GM21447 (cell line): ENCODE results near the gene MCRIP2.

Source experiments
- ATAC-seq: cut with Tn5 transposase; IDR thresholded peaks from one replicate; pipeline ENCODE4 v1.9.1; 2021; ENCODE audit not compliant: unreplicated experiment

MCRIP2 gene

DNA sequence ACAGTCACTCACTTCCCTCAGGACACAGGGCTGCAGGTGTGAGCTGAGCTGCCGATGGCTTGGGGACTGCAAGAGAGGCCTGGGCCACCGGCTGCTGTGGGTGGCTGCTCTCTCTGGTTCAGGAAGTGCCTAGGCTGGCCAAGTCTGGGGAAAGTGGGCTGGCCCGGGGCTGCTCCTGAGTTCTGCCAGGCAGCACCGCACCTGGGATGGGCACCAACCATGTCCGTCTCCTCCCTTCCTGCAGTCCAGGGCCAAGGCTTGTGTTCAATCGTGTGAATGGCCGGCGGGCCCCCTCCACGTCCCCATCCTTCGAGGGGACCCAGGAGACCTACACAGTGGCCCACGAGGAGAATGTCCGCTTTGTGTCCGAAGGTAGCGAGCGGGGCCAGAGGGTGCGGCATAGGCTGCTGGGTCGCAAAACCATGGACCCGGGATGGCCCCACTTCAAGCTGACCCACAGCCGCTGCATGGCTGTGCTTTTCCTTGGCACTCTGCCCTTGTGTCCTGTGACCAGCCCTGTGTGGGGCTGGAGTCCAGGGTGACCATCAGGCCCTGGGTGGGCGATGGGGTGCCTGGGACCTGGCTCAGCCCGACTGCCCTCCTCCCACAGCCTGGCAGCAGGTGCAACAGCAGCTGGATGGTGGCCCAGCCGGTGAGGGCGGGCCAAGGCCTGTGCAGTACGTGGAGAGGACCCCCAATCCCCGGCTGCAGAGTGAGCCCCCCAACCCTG, 5.7 kb downstream of the MCRIP2 start:
- ATAC-seq: no peak

DNA sequence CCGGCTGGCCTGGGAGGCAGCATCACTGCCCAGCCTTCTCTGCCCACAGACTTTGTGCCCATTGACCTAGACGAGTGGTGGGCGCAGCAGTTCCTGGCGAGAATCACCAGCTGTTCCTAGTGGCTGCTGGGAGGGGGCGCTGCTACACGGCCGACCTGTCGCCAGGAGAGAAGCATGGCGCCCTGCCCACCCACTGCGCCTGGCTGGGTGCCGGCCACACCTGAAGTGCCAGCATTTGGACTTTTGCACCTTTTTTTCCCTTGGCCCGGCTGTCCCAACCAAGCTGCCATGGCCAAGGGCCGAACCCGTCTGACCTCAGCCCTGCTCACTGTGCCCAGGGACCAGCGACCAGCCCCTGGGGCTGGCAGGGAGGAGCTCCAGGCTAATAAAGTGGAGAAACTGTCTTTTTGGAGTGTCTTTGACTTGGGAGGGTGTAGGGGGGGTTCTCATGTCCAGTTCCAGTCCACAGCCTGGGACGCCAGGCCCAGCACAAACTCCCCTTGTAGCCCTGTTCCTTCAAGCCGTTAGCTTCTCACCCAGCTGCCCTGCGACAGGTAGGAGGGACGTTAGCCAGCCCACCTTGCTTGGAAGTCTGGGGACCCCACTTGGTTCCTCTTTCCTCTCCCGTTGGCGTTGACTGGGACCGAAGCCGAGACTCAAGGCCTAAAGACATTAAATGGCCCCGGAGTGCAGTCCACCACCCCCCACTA, 6.6 kb downstream of the MCRIP2 start:
- no peak for ATAC-seq

DNA sequence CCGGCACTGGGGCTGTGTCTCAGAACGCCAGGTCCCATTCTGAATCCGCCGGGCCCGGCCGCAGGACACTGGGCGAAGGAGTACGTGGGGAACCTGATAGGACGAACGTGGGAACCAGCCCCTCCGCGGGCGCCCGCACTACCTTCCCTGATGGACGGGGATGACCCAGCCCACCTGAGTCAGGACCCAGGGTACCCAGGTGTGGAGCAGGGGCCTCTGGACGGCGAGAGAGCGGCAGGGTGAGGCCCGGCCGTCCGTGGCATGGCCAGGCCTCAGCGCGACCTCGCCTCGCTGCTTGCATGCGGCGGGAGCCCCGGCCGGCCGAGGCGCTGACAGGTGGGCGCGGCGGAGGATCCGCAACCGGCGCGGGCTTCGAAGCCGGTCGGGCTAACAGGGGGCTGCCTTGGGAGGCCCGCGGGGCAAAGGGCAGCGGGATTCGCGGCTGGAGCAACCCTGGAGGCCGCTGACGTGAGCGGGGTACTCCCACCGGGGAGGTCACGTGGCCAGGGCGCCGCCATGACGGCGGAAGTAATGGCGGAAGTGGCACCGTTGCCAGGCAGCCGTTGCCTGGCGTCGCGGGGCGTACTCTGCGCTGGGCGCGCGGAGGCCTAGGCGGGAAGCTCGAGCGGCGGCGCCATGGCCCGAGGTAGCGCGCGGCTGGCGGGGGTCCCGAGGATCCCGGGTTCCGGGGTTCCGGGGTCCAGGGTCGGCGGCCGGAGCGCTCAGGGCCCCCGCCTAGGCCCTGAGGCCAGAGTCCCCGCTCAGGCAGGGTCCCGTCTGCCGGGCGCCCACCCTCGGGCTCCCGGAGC, 7.4 kb downstream of the MCRIP2 start, which contains the start of gene WDR90:
TSS of gene WDR90 (plus strand) at position 585 of the 809 bp plus-strand sequence. CDS start at position 637, 52 bp downstream.
- peak; percentile 60 for ATAC-seq

DNA sequence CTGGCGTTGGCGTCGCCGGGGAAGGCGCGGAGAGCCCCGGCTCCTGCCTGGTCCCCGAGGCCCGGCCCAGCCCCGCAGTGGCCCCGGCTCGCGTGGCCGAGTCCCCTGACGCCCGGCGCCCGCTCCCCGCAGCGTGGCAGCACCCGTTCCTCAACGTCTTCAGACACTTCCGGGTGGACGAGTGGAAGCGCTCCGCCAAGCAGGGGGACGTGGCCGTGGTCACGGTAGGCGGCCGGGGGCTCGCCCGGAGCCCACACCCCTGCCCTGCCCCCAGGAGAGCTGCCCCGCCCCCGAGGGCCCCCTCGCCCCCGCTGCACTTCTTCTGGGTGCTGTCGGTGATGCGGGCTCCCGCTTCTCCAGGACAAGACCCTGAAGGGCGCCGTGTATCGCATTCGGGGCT, 8.0 kb downstream of the MCRIP2 start:
- ATAC-seq: no peak

DNA sequence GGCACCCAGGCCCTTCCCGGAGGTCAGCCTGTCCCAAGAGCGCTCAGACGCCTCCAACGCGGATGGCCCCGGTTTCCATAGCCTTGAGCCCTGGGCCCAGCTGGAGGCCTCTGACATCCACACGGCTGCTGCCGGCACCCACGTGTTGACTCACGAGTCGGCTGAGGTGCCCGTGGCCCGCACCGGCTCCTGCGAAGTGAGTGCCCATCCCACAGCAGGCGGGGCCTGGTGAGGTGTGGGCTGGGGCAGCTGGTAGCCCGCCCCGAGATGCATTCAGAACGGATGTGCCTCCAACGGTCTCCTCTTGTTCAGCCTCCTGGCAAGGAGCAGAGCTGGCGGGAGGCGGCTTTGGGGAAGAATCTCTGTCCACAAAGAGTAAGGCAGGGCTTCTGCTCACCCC, 10.2 kb downstream of the MCRIP2 start:
- no peak for ATAC-seq

DNA sequence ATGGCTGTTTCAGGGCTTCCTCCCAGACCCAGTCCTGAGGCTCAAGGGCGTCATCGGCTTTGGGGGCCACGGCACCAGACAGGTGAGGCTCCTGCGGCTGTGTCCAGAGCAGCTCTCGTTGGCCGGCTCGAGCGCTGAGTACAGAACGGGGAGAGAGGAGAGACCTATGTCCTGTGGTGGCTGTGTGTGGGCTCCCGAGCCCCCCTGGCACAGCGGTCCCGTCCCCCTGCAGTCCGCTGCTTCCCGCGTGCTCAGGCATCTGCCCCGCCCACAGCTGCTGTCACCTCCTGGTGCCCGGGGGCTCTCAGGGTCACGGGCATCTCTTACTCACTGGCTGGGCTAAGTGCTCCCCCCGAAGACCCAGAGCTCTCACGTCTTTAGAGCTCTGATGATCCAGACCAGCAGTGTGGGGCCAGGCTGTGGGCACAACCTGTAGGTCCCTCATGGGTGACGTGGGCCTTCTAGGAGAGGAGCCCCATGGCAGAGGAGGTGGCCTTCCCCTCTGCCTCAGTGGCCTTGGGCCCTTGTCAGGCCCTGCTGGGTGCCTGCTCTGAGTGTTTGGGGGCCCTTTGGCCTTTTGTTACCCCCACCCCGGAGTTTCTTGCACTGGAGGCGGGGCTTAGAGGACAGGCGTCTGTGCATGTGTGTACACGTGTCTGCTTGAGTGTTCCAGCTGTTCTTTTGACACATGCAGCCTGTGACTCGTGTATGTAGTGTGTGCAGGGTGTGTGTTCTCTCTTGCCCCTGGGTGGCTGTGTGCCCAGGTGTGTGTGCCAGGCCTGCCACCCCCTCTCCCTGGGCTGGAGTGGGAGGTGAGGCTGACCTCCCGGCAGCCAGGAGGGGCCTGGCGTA, 11.1 kb downstream of the MCRIP2 start:
- no peak for ATAC-seq

DNA sequence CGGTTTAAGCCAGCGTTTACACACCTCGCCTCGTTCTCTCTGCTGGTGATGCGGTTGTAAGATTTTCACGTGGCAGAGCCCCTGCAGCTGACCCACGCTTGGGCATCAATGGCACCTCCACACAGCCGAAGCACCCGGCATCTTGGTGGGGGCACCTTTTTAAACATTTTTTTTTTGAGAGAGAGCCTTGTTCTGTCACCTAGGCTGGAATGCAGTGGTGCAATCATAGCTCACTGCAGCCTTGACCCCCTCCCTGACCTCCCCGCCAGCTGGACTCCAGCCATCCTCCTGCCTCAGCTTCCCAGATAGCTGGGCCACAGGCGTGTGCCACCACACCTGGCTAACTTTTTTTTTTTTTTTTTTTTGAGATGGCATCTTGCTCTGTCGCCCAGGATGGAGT, 12.4 kb downstream of the MCRIP2 start:
- no peak for ATAC-seq

DNA sequence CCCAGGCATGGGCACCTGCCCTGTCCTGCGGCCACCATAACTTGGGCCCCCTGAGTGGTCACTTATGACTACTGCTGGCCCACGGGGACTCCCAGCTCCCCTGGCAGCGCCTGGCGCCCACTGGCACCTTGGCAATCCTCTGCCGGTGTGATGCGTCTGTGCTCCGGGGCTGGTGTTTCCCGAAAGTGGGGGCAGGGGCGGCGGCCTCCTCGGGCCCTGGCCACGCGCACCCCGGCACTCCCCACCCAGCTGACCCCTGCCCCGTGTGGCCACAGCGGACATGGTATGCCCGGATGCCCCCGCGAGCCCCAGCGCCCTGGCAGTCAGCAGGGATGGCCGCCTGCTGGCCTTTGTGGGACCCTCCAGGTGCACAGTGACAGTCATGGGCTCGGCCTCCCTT, 15.9 kb downstream of the MCRIP2 start:
- no peak for ATAC-seq

DNA sequence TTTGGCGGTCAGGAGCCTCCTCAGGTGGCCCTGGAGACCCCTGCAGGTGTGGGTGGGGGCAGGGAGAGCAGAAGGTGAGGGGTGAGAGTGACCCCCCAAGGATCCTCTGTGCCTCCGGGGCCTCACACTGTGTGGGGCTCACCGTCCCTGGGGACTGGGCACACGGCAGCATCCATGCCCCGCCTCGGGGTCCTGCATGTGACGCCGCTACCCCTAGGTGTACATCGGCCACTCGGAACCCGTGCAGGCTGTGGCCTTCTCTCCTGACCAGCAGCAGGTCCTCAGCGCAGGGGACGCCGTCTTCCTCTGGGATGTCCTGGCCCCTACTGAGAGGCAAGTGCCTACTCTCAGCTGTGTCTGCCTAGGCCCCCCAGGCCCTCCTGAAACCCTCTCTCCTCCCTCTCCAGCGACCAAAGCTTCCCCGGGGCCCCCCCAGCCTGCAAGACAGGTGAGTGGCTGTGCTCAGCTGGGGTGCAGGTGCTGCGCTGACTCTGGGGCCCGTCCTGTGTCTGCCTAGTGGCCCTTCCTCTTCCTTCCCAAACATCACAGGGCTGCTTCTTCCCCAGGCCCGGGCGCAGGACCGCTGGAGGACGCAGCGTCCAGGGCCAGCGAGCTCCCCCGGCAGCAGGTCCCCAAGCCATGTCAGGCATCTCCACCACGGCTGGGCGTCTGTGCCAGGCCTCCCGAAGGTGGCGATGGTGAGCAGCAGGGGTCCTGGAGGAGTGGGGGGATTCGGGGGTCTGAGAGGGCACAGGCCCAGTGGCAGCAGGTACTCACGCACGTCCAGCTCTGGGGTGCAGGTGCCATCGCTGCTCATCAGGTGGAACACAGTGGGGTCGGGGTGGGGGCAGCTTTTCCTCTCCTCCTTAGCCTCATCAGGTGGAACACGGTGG, 17.3 kb downstream of the MCRIP2 start:
- ATAC-seq: no peak

DNA sequence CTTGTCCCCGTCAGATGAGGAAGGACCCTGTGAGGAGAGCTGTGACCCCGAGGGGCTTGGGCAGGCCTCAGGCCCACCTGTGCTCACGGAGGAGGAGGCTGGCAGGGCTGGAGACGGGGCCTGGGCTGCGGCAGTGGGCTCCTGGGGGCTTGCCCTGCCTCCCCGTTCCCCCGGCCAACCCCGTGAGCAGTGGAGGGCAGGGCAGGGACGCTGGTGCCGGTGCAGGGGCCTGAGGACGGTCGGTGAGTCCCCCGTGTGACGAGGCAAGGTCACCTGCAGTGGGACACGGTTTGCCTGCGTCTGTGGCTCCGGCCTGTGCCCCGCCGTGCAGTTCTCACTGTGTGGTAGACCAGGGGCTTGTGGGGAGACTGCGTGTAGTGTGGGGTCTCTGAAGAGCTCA, 18.0 kb downstream of the MCRIP2 start:
- no peak for ATAC-seq

DNA sequence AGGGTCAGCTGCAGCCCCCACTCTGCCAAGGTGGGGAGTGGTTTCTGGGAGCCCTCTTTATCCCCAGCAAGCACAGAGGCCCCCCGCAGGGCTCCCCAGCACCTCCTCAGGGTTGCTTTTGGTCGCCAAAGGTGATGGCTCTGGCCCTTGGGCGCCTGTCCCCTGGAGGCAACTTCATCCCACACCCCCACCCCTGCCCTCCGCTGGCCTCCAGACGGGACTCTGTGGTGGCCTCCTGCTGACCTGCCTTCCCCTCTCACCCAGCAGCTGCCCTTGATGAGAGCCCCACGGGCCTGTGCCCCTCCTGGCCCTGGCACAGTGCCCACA, 18.5 kb downstream of the MCRIP2 start:
- ATAC-seq: no peak

DNA sequence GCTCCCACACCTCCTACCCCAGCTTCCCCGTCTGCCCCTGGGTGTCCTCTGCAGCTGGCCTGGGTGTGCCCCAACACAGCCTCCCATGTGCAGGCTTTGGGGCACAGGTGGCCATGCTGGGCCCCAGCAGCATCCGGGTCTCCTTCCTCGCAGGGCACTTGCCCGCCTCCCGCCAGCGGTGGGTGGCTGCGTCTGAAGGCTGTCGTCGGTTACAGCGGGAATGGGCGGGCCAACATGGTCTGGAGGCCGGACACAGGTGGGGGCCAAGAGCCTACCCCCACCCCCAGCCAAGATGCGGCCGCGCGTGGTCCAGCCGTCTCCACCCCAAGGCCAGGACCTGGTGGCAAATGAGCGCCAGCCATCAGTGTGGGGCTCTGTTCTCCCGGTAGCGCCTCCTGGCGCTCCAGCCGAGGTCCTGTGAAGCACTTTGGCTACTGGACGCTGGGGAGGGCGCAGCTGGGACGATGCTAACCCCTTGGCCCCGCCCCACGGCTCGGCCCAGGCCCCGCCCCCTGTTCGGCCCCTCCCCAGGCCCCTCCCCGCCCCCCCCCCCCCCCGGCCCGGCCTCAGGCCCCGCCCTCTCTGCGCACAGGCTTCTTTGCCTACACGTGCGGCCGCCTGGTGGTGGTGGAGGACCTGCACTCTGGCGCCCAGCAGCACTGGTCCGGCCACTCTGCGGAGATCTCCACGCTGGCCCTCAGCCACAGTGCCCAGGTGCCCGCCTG, 19.0 kb downstream of the MCRIP2 start:
- ATAC-seq: no peak

DNA sequence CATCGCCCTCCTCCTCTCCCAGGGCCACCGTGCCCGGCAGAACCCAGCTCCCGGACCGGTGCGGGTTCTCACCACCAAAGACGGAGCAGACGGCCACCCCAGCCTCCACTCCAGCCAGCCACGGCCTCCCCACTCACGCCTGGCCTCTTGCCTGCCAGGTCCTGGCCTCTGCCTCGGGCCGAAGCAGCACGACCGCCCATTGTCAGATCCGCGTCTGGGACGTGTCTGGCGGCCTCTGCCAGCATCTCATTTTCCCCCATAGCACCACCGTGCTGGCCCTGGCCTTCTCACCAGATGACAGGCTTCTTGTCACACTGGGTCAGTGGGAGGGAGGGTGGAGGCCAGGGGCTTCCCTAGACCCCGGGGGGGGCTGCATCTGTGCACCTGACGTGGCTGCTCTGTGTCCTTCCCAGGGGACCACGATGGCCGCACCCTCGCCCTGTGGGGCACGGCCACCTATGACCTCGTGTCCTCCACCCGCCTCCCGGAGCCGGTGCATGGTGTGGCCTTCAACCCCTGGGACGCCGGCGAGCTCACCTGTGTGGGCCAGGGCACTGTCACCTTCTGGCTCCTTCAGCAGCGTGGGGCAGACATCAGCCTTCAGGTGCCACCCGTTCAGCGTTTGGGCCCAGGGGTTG, 19.7 kb downstream of the MCRIP2 start:
- ATAC-seq: no peak

DNA sequence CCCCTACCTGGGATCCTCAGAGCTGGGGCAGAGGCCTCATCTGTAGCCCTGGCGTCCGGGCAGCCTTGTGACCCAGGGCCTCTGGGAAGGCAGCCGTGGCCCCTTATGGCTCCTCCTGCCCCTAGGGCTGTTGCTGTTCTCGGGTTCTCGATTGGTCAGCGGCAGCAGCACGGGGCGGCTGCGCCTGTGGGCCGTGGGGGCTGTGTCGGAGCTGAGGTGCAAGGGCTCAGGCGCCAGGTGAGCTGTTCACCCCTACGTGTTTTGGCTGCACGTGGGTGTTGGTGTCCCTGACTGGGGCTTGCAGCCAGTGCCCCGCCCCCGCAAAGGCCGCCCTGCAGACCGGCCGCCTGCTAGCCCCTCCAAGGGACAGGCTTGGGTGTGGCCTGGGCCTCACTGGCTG, 20.5 kb downstream of the MCRIP2 start:
- ATAC-seq: no peak

DNA sequence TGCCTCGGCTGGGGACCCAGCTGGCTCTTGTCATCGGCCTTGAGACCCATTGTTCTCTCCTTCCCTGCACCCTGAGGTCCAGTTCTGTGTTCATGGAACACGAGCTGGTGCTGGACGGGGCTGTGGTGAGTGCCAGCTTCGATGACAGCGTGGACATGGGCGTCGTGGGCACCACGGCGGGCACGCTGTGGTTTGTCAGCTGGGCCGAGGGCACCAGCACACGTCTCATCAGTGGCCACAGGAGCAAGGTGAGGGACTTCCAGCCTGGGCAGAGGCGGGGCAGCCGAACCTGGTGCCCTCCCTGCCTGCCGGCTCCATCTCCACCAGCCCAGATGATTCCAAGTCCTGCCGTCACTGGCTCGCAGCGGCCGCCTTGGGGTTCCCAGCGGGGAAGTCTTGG, 21.0 kb downstream of the MCRIP2 start:
- no peak for ATAC-seq

DNA sequence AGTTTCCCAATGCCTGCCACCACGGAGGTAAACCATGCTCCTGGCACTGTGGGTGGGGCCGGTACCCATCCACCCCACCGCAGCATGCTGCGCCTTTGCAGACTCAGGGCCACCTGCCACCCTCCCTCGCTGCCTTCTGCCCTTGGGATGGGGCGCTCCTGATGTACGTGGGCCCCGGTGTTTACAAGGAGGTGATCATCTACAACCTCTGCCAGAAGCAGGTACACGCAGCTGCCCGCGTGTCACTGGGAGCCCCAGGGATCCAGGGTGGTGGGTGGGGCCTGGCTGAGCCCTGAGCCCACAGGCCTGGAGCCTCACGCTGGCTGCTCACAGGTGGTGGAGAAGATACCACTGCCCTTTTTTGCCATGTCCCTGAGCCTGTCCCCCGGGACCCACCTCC, 24.9 kb downstream of the MCRIP2 start:
- ATAC-seq: no peak

DNA sequence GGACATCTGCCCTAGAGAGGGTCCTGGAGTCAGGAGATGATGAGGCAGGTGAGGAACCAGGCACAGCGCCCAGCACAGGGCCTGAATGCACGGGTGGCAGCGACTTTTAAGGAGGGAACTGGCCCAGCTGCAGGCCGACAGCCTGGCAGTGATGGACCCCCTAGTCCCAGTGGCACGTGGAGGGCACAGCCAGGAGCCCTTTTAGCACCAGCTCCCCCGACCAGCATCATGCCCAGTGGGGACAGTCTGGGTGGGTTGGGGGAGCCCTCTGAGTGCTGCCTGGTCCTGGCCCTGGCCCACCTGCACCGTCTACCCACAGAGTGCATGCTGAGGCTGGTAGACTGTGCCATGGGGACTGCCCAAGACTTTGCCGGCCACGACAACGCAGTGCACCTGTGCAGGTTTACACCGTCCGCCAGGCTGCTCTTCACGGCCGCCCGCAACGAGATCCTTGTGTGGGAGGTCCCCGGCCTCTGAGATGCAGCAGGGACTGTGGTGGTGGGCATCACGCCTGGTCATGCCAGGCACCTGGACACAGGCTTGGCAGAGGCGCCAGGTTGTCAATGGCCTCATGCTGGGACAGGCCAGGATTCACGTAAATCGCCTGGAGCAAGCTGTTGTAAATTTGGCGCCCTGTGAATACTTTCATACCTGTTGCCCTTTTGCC, 25.6 kb downstream of the MCRIP2 start:
- ATAC-seq: no peak

DNA sequence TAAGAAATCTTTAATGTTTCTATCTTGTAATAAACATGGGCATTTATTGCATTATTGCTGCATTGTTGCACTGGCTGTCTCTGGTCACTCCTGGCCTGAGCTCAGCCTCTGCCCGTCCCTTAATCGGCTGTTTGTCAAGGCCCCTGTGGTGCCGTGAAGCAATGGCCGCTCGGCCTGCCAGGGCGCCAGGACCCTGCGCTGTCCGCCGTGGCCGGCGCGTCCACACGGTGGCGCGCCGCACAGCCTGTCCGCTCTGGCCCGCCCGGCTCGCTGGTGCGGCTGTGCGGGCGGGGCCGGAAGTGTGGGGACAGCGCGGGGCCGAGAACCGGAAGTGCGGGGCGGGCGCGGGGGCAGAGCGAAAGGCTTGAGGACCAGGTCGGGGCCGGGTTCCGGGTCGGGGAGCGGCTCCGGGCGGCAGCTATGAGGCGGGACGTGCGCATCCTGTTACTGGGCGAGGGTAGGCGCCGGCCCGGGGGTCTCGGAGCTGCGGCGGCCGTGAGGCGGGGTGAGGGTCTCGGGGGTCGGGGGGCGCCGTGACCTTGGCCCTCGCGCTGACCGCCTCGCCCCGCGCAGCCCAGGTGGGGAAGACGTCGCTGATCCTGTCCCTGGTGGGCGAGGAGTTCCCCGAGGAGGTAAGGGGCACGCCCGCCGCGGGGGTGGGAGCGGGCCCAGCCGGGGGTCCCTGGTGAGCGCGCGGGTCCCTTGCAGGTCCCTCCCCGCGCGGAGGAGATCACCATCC, 26.3 kb downstream of the MCRIP2 start, which contains the start of gene RHOT2:
TSS of gene RHOT2 (plus strand) at position 353 of the 739 bp plus-strand sequence. CDS start at position 421, 68 bp downstream.
- peak; percentile 68 for ATAC-seq
